PFSK-1 (cell line): ENCODE data around the gene SEMA3A.

ENCODE experiments used
- FOXP2 ChIP-seq: optimal IDR thresholded peaks from 2 replicates; pipeline ENCODE3; 2011; ENCODE audit warnings: borderline replicate concordance, control low read depth, inconsistent platforms; ENCODE audit not compliant: insufficient read depth; ENCODE audit errors: extremely low read length, extremely low read depth
- POLR2AphosphoS5 ChIP-seq: IDR thresholded peaks from 2 replicates; pipeline ENCODE4 v1.6.1; 2012; ENCODE audit warnings: low read depth, mild to moderate bottlenecking, control low read depth, low read length, moderate library complexity
- SIN3A ChIP-seq: IDR thresholded peaks from 2 replicates; pipeline ENCODE4 v1.6.1; 2012; ENCODE audit warnings: mild to moderate bottlenecking, low read length, moderate library complexity, borderline replicate concordance; ENCODE audit not compliant: insufficient read depth
- TAF1 ChIP-seq: IDR thresholded peaks from 2 replicates; pipeline ENCODE4 v1.6.1; 2012; ENCODE audit warnings: low read length, control low read depth, borderline replicate concordance; ENCODE audit not compliant: insufficient read depth
- TF ChIP-seq, protein P1 (sequence below), 2 experiments: IDR thresholded peaks; 2 replicates each; pipeline versions ENCODE4 v1.6.1 to v1.8.0; 2011 to 2012; ENCODE audit warnings: low read depth in 2 of 2, low read length in 2 of 2, control low read depth in 1 of 2, inconsistent platforms in 1 of 2, mild to moderate bottlenecking in 1 of 2, moderate library complexity in 1 of 2; ENCODE audit not compliant: insufficient read depth in 1 of 2

Gene SEMA3A

DNA sequence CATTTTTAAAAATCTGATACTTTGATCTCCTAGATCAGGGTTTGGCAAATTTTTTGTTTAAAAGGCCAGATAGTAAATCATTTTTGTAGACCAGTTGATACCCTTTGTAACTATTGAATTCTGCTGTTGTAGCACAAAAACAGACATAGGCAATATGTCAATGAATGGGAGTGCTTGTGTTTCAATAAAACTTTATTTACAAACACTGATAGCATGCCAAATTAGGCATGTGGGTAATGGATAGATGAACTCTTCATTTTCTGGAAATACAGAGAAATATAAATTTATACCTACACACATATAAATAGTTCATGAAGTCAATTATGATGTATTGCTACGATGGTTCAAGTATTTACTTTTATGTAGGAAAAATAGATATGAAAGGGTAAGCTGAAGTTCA, 60.4 kb downstream of the SEMA3A start:
- TF ChIP-seq, protein P1, sequence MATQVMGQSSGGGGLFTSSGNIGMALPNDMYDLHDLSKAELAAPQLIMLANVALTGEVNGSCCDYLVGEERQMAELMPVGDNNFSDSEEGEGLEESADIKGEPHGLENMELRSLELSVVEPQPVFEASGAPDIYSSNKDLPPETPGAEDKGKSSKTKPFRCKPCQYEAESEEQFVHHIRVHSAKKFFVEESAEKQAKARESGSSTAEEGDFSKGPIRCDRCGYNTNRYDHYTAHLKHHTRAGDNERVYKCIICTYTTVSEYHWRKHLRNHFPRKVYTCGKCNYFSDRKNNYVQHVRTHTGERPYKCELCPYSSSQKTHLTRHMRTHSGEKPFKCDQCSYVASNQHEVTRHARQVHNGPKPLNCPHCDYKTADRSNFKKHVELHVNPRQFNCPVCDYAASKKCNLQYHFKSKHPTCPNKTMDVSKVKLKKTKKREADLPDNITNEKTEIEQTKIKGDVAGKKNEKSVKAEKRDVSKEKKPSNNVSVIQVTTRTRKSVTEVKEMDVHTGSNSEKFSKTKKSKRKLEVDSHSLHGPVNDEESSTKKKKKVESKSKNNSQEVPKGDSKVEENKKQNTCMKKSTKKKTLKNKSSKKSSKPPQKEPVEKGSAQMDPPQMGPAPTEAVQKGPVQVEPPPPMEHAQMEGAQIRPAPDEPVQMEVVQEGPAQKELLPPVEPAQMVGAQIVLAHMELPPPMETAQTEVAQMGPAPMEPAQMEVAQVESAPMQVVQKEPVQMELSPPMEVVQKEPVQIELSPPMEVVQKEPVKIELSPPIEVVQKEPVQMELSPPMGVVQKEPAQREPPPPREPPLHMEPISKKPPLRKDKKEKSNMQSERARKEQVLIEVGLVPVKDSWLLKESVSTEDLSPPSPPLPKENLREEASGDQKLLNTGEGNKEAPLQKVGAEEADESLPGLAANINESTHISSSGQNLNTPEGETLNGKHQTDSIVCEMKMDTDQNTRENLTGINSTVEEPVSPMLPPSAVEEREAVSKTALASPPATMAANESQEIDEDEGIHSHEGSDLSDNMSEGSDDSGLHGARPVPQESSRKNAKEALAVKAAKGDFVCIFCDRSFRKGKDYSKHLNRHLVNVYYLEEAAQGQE (IDR thresholded peaks at IDR 0.05; ENCODE audit: insufficient read depth in 1 of 2, low read depth in 2 of 2, low read length in 2 of 2) = no peak
- no peak for TF ChIP-seq FOXP2
- TF ChIP-seq TAF1 = no peak
- no peak for TF ChIP-seq POLR2AphosphoS5
- TF ChIP-seq SIN3A = no peak

DNA sequence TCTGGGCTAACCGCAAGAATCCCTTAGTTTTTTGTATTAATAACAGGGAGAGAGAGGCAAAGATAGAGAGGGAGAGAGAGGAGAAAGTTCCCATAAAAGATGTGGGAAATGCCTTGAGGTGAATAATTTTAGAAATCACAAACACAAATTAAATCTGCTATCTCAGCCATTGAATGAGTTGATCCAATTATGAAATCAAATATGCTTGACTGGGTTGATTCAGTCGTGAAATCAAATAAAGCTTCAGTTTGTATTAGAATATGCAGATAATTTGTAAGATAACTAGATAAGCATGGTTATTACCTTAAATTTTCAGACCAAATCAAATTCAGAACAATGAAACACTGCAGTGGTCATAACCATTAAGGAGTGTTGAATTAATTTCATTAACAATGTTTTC, 68.9 kb downstream of the SEMA3A start:
- TF ChIP-seq, protein P1 (IDR thresholded peaks at IDR 0.05; ENCODE audit: insufficient read depth in 1 of 2, low read depth in 2 of 2, low read length in 2 of 2) = no peak
- TF ChIP-seq FOXP2 = no peak
- no peak for TF ChIP-seq SIN3A
- no peak for TF ChIP-seq TAF1
- no peak for TF ChIP-seq POLR2AphosphoS5

DNA sequence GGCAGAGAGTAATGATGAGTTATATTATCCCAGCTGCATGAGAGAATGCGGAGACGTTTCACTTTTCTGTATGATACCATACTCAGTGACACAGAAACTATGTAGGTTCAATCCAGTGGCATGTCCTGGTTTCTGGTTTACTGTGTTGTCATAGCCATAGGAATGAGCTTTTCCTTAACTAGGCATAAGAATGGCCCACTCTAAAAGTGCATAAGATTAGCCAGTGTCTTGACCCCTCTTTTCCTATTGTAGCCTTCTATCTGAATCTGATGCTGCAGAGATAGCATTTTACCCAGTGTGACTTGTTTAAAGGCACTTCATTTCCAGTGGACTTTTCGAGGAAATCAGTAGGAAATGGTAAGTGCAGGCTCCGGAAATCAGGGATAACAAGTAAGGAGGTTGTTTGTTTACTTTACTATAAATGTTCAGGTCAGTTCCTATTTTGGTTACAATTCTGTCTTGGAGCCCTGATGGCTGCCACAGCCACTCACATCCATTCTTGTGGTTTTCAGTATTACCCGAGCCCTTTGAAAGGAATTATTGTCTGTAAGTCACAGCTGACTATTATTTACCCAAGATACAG, 70.5 kb downstream of the SEMA3A start:
- TF ChIP-seq, protein P1 (IDR thresholded peaks at IDR 0.05; ENCODE audit: insufficient read depth in 1 of 2, low read depth in 2 of 2, low read length in 2 of 2) = 0 out of 4 replicates have a peak, but pooled peaks of 1 of the 2 experiments have one; percentile 30
- TF ChIP-seq FOXP2 (no peak), POLR2AphosphoS5 (no peak), TAF1 (no peak)

DNA sequence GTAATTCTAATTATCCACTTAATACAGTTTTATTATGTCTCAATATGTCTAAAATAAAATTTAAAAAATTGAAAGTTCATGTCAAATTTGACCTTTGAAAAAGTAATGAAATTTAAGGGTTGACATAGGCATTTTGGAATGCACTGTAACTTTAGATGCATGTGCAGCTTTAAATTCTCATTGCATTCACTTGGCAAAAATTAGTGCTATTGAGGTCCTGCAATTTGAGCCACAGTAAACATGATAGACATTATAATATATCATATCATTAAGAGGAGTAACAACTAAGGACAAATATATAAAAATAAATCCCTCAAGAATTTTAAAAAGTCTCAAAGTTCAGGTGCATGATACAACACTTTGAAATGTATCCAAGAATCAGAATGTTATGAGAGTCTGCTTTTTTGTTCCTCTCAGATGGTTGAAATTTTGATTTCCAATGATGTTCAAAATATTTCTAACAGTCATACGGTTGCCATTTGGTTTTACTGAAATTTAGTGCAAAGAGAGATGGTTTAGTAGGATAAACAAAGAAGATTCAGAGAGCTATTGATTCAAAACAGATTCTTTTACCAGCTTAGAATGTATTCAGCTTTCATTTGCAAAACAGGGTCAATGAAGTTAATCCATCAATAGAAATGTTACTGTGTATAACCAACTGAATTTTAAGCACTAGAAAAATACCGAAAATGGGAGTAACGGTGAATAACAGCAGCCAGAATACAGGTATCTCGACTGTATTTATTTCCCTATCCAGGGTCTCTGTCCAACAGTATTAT, 71.8 kb downstream of the SEMA3A start:
- TF ChIP-seq SIN3A (no peak), POLR2AphosphoS5 (no peak), FOXP2 (no peak), TAF1 (no peak)
- TF ChIP-seq, protein P1 (IDR thresholded peaks at IDR 0.05; ENCODE audit: insufficient read depth in 1 of 2, low read depth in 2 of 2, low read length in 2 of 2) = no peak

DNA sequence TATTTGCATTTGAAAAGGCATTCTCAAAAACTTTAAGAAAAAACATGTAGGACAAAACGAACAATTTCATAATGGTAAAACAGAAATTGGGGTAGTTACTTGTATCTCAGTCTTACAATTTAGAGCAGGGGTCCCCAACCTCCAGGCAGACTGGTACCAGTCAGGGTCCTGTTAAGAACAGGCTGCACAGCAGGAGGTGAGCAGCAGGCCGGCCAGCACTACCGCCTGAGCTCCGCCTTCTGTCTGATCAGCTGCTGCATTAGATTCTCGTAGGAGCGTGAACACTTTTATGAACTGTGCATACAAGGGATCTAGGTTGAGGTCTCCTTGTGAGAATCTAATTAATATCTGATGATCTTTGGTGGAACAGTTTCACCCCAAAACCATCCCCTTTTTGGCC, 77.3 kb downstream of the SEMA3A start:
- TF ChIP-seq, protein P1 (IDR thresholded peaks at IDR 0.05; ENCODE audit: insufficient read depth in 1 of 2, low read depth in 2 of 2, low read length in 2 of 2) = no peak
- TF ChIP-seq SIN3A = no peak
